ENCODE results near the gene PATJ. TPM values are rescaled to one million over a fixed set of nuclear protein-coding genes. Genes with fewer than 3 reads are reported as not detected.
"Not testable (repeated sequence)": the region's sequence is repeated elsewhere in the genome, so short reads cannot be mapped to it uniquely, and the experiment has no call there.

The PATJ gene
- total RNA-seq, 1 experiment from 2014 or later: 28.7 TPM

GRCh38 chr1:61873994-61874393 is 131.7 kb downstream of the PATJ start:
- no peak overlapping the region for H3K9ac ChIP-seq (ENCODE audit: low read length)
- no peak for TF ChIP-seq EZH2 (IDR thresholded peaks at IDR 0.05; ENCODE audit: low read length, unreplicated experiment)
- TF ChIP-seq CTCF (conservative IDR thresholded peaks at IDR 0.05; ENCODE audit: low read depth, low read length): no peak
- no peak for TF ChIP-seq EZH2phosphoT487 (IDR thresholded peaks at IDR 0.05; ENCODE audit: borderline replicate concordance, low read length)
- POLR2A ChIA-PET (ENCODE audit: unreplicated experiment): interaction anchor here (0.6 kb wide), 1 partner anchor 46 kb away, joined by 3 read pairs; no protein-coding TSS in a partner anchor
- H3K27ac ChIP-seq (ENCODE audit: low read length): no peak overlapping the region
- H3K4me2 ChIP-seq (ENCODE audit: low read length): no peak overlapping the region
- intact Hi-C loops (cut with micrococcal nuclease): no loop called here
- H3K27me3 ChIP-seq (ENCODE audit: low read length): no peaks in the 10 kb centered on the region
- H3K4me3 ChIP-seq (ENCODE audit: low read length): no peak overlapping the region
- peaks cover 23% of the 10 kb centered on the region for H3K36me3 ChIP-seq (ENCODE audit: low read depth, low read length)
- no peaks in the 10 kb centered on the region for H3K9me3 ChIP-seq (ENCODE audit: low read length)
- H3K4me1 ChIP-seq (ENCODE audit: insufficient read depth, low read length): no peaks in the 10 kb centered on the region
- no peak for DNase-seq
- H2AFZ ChIP-seq (ENCODE audit: low read length): no peak overlapping the region
- no TSS peak for BruUV-seq (replicated peaks)
- H4K20me1 ChIP-seq (ENCODE audit: low read length): no peaks in the 10 kb centered on the region
- H3F3A ChIP-seq (ENCODE audit: low read length, unreplicated experiment): no peaks in the 10 kb centered on the region
- no peak for ATAC-seq
- no peaks in the 10 kb centered on the region for H3K79me2 ChIP-seq (ENCODE audit: low read length)
- CTCF ChIA-PET: no interaction called here
- no peaks in the 10 kb centered on the region for H3K9me2 ChIP-seq (replicated peaks; ENCODE audit: low read length)

- Histone ChIP-seq H3K79me2 (ENCODE audit: low read length) (no peaks in the 10 kb centered on the region), H3K9me3 (ENCODE audit: low read length) (no peaks in the 10 kb centered on the region), H3K27me3 (ENCODE audit: low read length) (no peaks in the 10 kb centered on the region), H3K9me2 (replicated peaks; ENCODE audit: low read length) (no peaks in the 10 kb centered on the region), H3K4me3 (ENCODE audit: low read length) (no peak overlapping the region), H3K27ac (ENCODE audit: low read length) (no peak overlapping the region), H3K9ac (ENCODE audit: low read length) (no peak overlapping the region), H4K20me1 (ENCODE audit: low read length) (no peaks in the 10 kb centered on the region), H3K36me3 (ENCODE audit: low read depth, low read length) (peaks cover 23% of the 10 kb centered on the region), H3K4me1 (ENCODE audit: insufficient read depth, low read length) (no peaks in the 10 kb centered on the region), H3K4me2 (ENCODE audit: low read length) (no peak overlapping the region), H2AFZ (ENCODE audit: low read length) (no peak overlapping the region), H3F3A (ENCODE audit: low read length, unreplicated experiment) (no peaks in the 10 kb centered on the region)
- DNase-seq: no peak
- POLR2A ChIA-PET (ENCODE audit: unreplicated experiment): no interaction called here
- no TSS peak for BruUV-seq (replicated peaks)
- intact Hi-C loops (cut with micrococcal nuclease): no loop called here
- TF ChIP-seq EZH2phosphoT487 (IDR thresholded peaks at IDR 0.05; ENCODE audit: borderline replicate concordance, low read length): no peak
- TF ChIP-seq CTCF (conservative IDR thresholded peaks at IDR 0.05; ENCODE audit: low read depth, low read length): no peak
- no peak for TF ChIP-seq EZH2 (IDR thresholded peaks at IDR 0.05; ENCODE audit: low read length, unreplicated experiment)
- CTCF ChIA-PET: no interaction called here
- ATAC-seq: no peak
These were observed 132.9 kb downstream of the PATJ start for GRCh38 chr1:61875198-61875597.

GRCh38 chr1:61879887-61880474 is 137.7 kb downstream of the PATJ start:
- POLR2A ChIA-PET (ENCODE audit: unreplicated experiment); intact Hi-C loops (cut with micrococcal nuclease): not testable (repeated sequence)

More at GRCh38 chr1:61879887-61880474, 137.7 kb downstream of the PATJ start:
- BruUV-seq (replicated peaks); H2AFZ ChIP-seq (ENCODE audit: low read length); H4K20me1 ChIP-seq (ENCODE audit: low read length); H3K79me2 ChIP-seq (ENCODE audit: low read length); H3K9ac ChIP-seq (ENCODE audit: low read length); DNase-seq; H3K9me3 ChIP-seq (ENCODE audit: low read length); H3K4me2 ChIP-seq (ENCODE audit: low read length); ATAC-seq; H3K4me1 ChIP-seq (ENCODE audit: insufficient read depth, low read length); H3K27ac ChIP-seq (ENCODE audit: low read length); H3K9me2 ChIP-seq (replicated peaks; ENCODE audit: low read length); H3K27me3 ChIP-seq (ENCODE audit: low read length); H3K4me3 ChIP-seq (ENCODE audit: low read length); CTCF ChIA-PET; H3F3A ChIP-seq (ENCODE audit: low read length, unreplicated experiment): not testable (repeated sequence)
- H3K36me3 ChIP-seq (ENCODE audit: low read depth, low read length): peaks cover 23% of the 10 kb centered on the region
